IMR-90 (cell line): ENCODE measurements around the gene CIBAR2. TPM values are rescaled to one million over a fixed set of nuclear protein-coding genes. Genes with fewer than 3 reads are reported as not detected.

Source experiments
- ATAC-seq: fragments of 200-7000 bp; cut with Tn5 transposase; 2 replicates; pipeline ENCODE4 v1.9.1; 2020; ENCODE audit warnings: low read depth, mild to moderate bottlenecking, moderate library complexity
- BruUV-seq: library from RNA; stranded (reverse); fragments of 400-500 nt; replicated peaks from 2 replicates; lab custom pipeline; 2021; lab: Mats Ljungman, UMichigan
- CTCF ChIA-PET: fragments of 300-600 bp; formaldehyde crosslinking; extraction: SDS; loops from one replicate; lab custom pipeline; 2021; ENCODE audit warnings: antibody characterized with exemption; lab: Yijun Ruan, JAX
- POLR2A ChIA-PET: fragments of 300-600 bp; sonication (Branson Sonifier 250); formaldehyde crosslinking; loops from one replicate; lab custom pipeline; 2022; ENCODE audit warnings: antibody characterized with exemption; ENCODE audit not compliant: unreplicated experiment; lab: Charles Lee
- DNase-seq: peaks from one replicate; pipeline ENCODE4 v3.0.0; 2013
- H2AFZ ChIP-seq: replicated peaks from 2 replicates; pipeline ENCODE3; 2013; ENCODE audit warnings: low read length, mild to moderate bottlenecking; ENCODE audit not compliant: poor library complexity
- H2AK5ac ChIP-seq: 2 replicates; pipeline ENCODE4 v1.6.1; 2013; ENCODE audit warnings: low read depth, low read length, inconsistent platforms
- H2AK9ac ChIP-seq: replicated peaks from 2 replicates; pipeline ENCODE3; 2013; ENCODE audit warnings: mild to moderate bottlenecking, low read depth, low read length, moderate library complexity; ENCODE audit not compliant: poor library complexity
- H2BK120ac ChIP-seq: 2 replicates; pipeline ENCODE4 v1.6.1; 2013; ENCODE audit warnings: low read depth, low read length, inconsistent platforms
- H2BK15ac ChIP-seq: 3 replicates; pipeline ENCODE4 v1.6.1; 2013; ENCODE audit warnings: low read depth, low read length, inconsistent platforms
- H2BK20ac ChIP-seq: 2 replicates; pipeline ENCODE4 v1.6.1; 2013; ENCODE audit warnings: low read depth, mild to moderate bottlenecking, inconsistent platforms, low read length, moderate library complexity
- H2BK5ac ChIP-seq: 2 replicates; pipeline ENCODE4 v1.6.1; 2013; ENCODE audit warnings: mild to moderate bottlenecking, low read depth, low read length, inconsistent platforms; ENCODE audit not compliant: poor library complexity, severe bottlenecking
- H3K14ac ChIP-seq: replicated peaks from 2 replicates; pipeline ENCODE4 v1.6.1; 2013; ENCODE audit warnings: low read depth, low read length, inconsistent platforms
- H3K18ac ChIP-seq: 2 replicates; pipeline ENCODE4 v1.6.1; 2013; ENCODE audit warnings: low read depth, low read length, control low read depth
- H3K23ac ChIP-seq: 2 replicates; pipeline ENCODE4 v1.6.1; 2013; ENCODE audit warnings: low read depth, low read length, inconsistent platforms
- H3K27ac ChIP-seq: 2 replicates; pipeline ENCODE4 v1.5.1; 2013; ENCODE audit warnings: mild to moderate bottlenecking, control low read depth, low read length; ENCODE audit not compliant: insufficient read depth
- H3K27me3 ChIP-seq: 2 replicates; pipeline ENCODE4 v1.6.1; 2013; ENCODE audit warnings: low read length; ENCODE audit not compliant: control insufficient read depth, insufficient read depth
- H3K36me3 ChIP-seq: 2 replicates; pipeline ENCODE4 v1.6.1; 2013; ENCODE audit warnings: low read length, mixed read lengths; ENCODE audit not compliant: control insufficient read depth, insufficient read depth
- H3K4ac ChIP-seq: 2 replicates; pipeline ENCODE4 v1.6.1; 2013; ENCODE audit warnings: low read depth, low read length, inconsistent platforms
- H3K4me1 ChIP-seq: 2 replicates; pipeline ENCODE4 v1.6.1; 2013; ENCODE audit warnings: low read length, mixed read lengths; ENCODE audit not compliant: control insufficient read depth, insufficient read depth
- H3K4me2 ChIP-seq: 2 replicates; pipeline ENCODE4 v1.6.1; 2013; ENCODE audit warnings: low read depth, mild to moderate bottlenecking, control low read depth, low read length, moderate library complexity
- H3K4me3 ChIP-seq: 2 replicates; pipeline ENCODE4 v1.5.1; 2013; ENCODE audit warnings: low read depth, mild to moderate bottlenecking, control low read depth, low read length, moderate library complexity; ENCODE audit not compliant: insufficient read depth
- H3K56ac ChIP-seq: 2 replicates; pipeline ENCODE4 v1.6.1; 2013; ENCODE audit warnings: low read length, inconsistent platforms; ENCODE audit not compliant: insufficient read depth; ENCODE audit errors: extremely low read depth
- H3K79me1 ChIP-seq, 2 experiments: 2 replicates each; pipeline ENCODE4 v1.6.1; 2013; ENCODE audit warnings: low read length in 2 of 2, inconsistent platforms in 1 of 2, low read depth in 1 of 2
- H3K9ac ChIP-seq: 2 replicates; pipeline ENCODE4 v1.6.1; 2013; ENCODE audit warnings: low read depth, low read length, control low read depth
- H3K9me1 ChIP-seq: 2 replicates; pipeline ENCODE4 v1.6.1; 2013; ENCODE audit warnings: low read length, inconsistent platforms; ENCODE audit not compliant: insufficient read depth
- H3K9me3 ChIP-seq: 2 replicates; pipeline ENCODE4 v1.6.1; 2013; ENCODE audit warnings: low read length; ENCODE audit not compliant: control insufficient read depth, insufficient read depth
- H4K20me1 ChIP-seq: 2 replicates; pipeline ENCODE4 v1.6.1; 2013; ENCODE audit warnings: low read length, inconsistent platforms; ENCODE audit not compliant: insufficient read depth
- H4K5ac ChIP-seq: 2 replicates; pipeline ENCODE4 v1.6.1; 2013; ENCODE audit warnings: mild to moderate bottlenecking, low read depth, low read length, control low read depth
- H4K8ac ChIP-seq, 2 experiments: 2 replicates each; pipeline ENCODE4 v1.6.1; 2013; ENCODE audit warnings: low read depth in 2 of 2, low read length in 2 of 2, control low read depth in 1 of 2, inconsistent platforms in 1 of 2
- H4K91ac ChIP-seq: 2 replicates; pipeline ENCODE4 v1.6.1; 2013; ENCODE audit warnings: low read depth, low read length, inconsistent platforms; ENCODE audit not compliant: insufficient read depth
- BHLHE40 ChIP-seq: fragments of 150-350 bp; IDR thresholded peaks from 2 replicates; pipeline ENCODE4 v1.6.1; 2016; ENCODE audit warnings: mild to moderate bottlenecking, low read depth, low read length
- CEBPB ChIP-seq: IDR thresholded peaks from 2 replicates; pipeline ENCODE4 v1.6.1; 2012; ENCODE audit warnings: low read depth, low read length, improper control_type of control experiment
- CHD1 ChIP-seq: IDR thresholded peaks from 2 replicates; pipeline ENCODE4 v1.6.1; 2012; ENCODE audit warnings: low read depth, low read length, improper control_type of control experiment
- FOS ChIP-seq: fragments of 150-350 bp; IDR thresholded peaks from 2 replicates; pipeline ENCODE4 v1.6.1; 2016; ENCODE audit warnings: low read depth, low read length
- MAZ ChIP-seq: IDR thresholded peaks from 2 replicates; pipeline ENCODE4 v1.6.1; 2012; ENCODE audit warnings: low read depth, mild to moderate bottlenecking, low read length, improper control_type of control experiment, moderate library complexity, borderline replicate concordance
- NFE2L2 ChIP-seq: fragments of 150-350 bp; IDR thresholded peaks from 2 replicates; pipeline ENCODE4 v1.6.1; 2016; ENCODE audit warnings: low read depth, mild to moderate bottlenecking, low read length
- POLR2A ChIP-seq: IDR thresholded peaks from 2 replicates; pipeline ENCODE4 v1.6.1; 2012; ENCODE audit warnings: mild to moderate bottlenecking, low read depth, low read length
- RCOR1 ChIP-seq: IDR thresholded peaks from 2 replicates; pipeline ENCODE4 v1.6.1; 2012; ENCODE audit warnings: mild to moderate bottlenecking, low read length, improper control_type of control experiment; ENCODE audit not compliant: insufficient replicate concordance
- RFX5 ChIP-seq: IDR thresholded peaks from 2 replicates; pipeline ENCODE4 v1.8.0; 2012; ENCODE audit warnings: low read depth, mild to moderate bottlenecking, low read length, moderate library complexity
- SMC3 ChIP-seq: fragments of 150-350 bp; IDR thresholded peaks from 2 replicates; pipeline ENCODE4 v1.6.1; 2016; ENCODE audit warnings: low read depth, mild to moderate bottlenecking, antibody characterized with exemption, low read length, moderate library complexity
- WGBS, 2 experiments: methylation state at CpG; one replicate each; pipeline versions ENCODE4 v1.1.5 to v1.1.7; 2013; ENCODE audit warnings: missing lambda C conversion rate in 2 of 2; ENCODE audit not compliant: insufficient read length in 1 of 2; ENCODE audit errors: extremely low coverage in 2 of 2; 5-methylcytosine and 5-hydroxymethylcytosine counted together
- dilution Hi-C: fragments of 300-500 bp; cut with HindIII; formaldehyde crosslinking; loops from one replicate; pipeline ENCODE4 v1.14.3; 2018; ENCODE audit warnings: low sequenced_read_pairs; ENCODE audit not compliant: unreplicated experiment
- in situ Hi-C: fragments of 300-500 bp; cut with MboI; formaldehyde crosslinking; loops from 3 replicates; pipeline ENCODE4 v1.14.3; 2019; ENCODE audit warnings: low sequenced_read_pairs, inconsistent platforms, mixed read lengths
- intact Hi-C: fragments of 100-400 bp; cut with micrococcal nuclease; formaldehyde crosslinking; loops from 2 replicates; pipeline ENCODE4 v1.10.0; 2022
- polyA plus RNA-seq, 3 experiments: library from polyadenylated mRNA; depleted of rRNA; stranded (reverse); fragments of >200 nt; gene quantifications; 2 replicates each; pipeline ENCODE4 v1.2.3, GENCODE V29; 2012; ENCODE audit warnings: low replicate concordance in 1 of 3
- total RNA-seq: library from RNA; depleted of rRNA; stranded (reverse); fragments of >200 nt; gene quantifications from 2 replicates; pipeline ENCODE4 v1.2.3, GENCODE V29; 2012
- TF ChIP-seq, protein P1 (sequence below): fragments of 150-350 bp; IDR thresholded peaks from 2 replicates; pipeline ENCODE4 v1.6.1; 2017; ENCODE audit warnings: mild to moderate bottlenecking, antibody characterized with exemption, low read length, low read depth
- TF ChIP-seq, protein P2 (sequence below): conservative IDR thresholded peaks from 2 replicates; pipeline ENCODE4 v1.5.1; 2012; ENCODE audit warnings: mild to moderate bottlenecking, low read depth, low read length, improper control_type of control experiment

The CIBAR2 gene
- total and polyA plus RNA-seq, 2 of the 4 experiments (the other 2 are of a cell fraction): 0.18 to 0.24 TPM

DNA sequence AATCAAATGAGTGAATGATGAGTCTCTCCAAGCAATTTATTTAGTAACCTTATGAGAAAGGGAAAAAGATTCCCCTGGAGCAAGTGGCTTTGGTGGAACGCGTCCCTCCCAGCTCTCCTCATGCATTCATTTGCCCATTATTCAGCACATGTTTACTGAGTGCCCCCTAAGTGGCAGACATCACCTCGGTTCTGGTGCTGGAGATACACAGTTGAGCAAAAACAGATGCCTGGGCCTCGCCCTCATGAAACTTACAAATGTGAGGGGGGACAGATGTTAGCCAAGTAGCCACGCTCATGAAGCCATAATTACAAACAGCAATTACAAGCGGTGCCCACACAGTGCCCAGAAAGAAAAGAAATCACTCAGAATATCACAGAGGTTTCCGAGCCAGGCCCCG is 45.1 kb upstream of the CIBAR2 start:
- no CpG with 5 or more reads among the region's 8 CpGs for WGBS, 2 experiments
- H3K4me1 ChIP-seq: peaks cover 16% of the 10 kb centered on the region

More for the DNA sequence above, 45.1 kb upstream of the CIBAR2 start:
- Histone ChIP-seq H3K9me1 (peaks cover 3% of the 10 kb centered on the region; the same call in 1 of the 2 replicates), H3K4me3 (no peak overlapping the region), H2BK20ac (no peak overlapping the region), H4K5ac (no peak overlapping the region), H3K27ac (no peak overlapping the region), H3K18ac (no peak overlapping the region), H3K4ac (0 out of 2 replicates have a peak overlapping the region, but pooled peaks have one; percentile 65), H2AK9ac (peak overlapping the region; percentile 7), H4K20me1 (no peaks in the 10 kb centered on the region), H3K9me3 (no peaks in the 10 kb centered on the region), H3K14ac (no peak overlapping the region), H4K91ac (no peak overlapping the region; the same call in 1 of the 2 replicates), H3K36me3 (no peaks in the 10 kb centered on the region), H4K8ac (peak overlapping the region in 1 of 2 experiments; percentile 77; a peak in 1 of 4 replicates), H3K23ac (no peak overlapping the region), H2AK5ac (no peak overlapping the region), H2BK120ac (no peak overlapping the region), H2AFZ (peak overlapping the region; percentile 88), H3K4me2 (no peak overlapping the region), H3K79me1 (no peaks in the 10 kb centered on the region; a peak in 1 of 4 replicates), H3K9ac (no peak overlapping the region), H2BK15ac (no peak overlapping the region), H2BK5ac (no peak overlapping the region), H3K27me3 (no peaks in the 10 kb centered on the region; the same call in 1 of the 2 replicates), H3K56ac (no peak overlapping the region)
- ATAC-seq (no peak), DNase-seq (no peak)
- ChIA-PET POLR2A (no interaction called here), CTCF (interaction anchor here (0.6 kb wide), 1 partner anchor 19 kb away, joined by 3 read pairs; no protein-coding TSS in a partner anchor)
- in situ Hi-C loops (no loop called here), dilution Hi-C loops (no loop called here), intact Hi-C loops (no loop called here)
- no TSS peak for BruUV-seq
- TF ChIP-seq CHD1: no peak
- TF ChIP-seq SMC3: no peak
- TF ChIP-seq CEBPB: no peak
- no peak for TF ChIP-seq MAZ
- no peak for TF ChIP-seq RFX5
- TF ChIP-seq, protein P1, sequence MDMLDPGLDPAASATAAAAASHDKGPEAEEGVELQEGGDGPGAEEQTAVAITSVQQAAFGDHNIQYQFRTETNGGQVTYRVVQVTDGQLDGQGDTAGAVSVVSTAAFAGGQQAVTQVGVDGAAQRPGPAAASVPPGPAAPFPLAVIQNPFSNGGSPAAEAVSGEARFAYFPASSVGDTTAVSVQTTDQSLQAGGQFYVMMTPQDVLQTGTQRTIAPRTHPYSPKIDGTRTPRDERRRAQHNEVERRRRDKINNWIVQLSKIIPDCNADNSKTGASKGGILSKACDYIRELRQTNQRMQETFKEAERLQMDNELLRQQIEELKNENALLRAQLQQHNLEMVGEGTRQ: no peak
- no peak for TF ChIP-seq NFE2L2
- no peak for TF ChIP-seq BHLHE40
- no peak for TF ChIP-seq RCOR1
- TF ChIP-seq POLR2A: no peak
- TF ChIP-seq FOS: no peak
- TF ChIP-seq, protein P2, sequence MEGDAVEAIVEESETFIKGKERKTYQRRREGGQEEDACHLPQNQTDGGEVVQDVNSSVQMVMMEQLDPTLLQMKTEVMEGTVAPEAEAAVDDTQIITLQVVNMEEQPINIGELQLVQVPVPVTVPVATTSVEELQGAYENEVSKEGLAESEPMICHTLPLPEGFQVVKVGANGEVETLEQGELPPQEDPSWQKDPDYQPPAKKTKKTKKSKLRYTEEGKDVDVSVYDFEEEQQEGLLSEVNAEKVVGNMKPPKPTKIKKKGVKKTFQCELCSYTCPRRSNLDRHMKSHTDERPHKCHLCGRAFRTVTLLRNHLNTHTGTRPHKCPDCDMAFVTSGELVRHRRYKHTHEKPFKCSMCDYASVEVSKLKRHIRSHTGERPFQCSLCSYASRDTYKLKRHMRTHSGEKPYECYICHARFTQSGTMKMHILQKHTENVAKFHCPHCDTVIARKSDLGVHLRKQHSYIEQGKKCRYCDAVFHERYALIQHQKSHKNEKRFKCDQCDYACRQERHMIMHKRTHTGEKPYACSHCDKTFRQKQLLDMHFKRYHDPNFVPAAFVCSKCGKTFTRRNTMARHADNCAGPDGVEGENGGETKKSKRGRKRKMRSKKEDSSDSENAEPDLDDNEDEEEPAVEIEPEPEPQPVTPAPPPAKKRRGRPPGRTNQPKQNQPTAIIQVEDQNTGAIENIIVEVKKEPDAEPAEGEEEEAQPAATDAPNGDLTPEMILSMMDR: no peak
